GM18519 (cell line): ENCODE results near the gene SPON1.
A peak's percentile ranks its signal among the peaks of the same experiment; 100 is the strongest.
"Not testable (repeated sequence)": the region's sequence is repeated elsewhere in the genome, so short reads cannot be mapped to it uniquely, and the experiment has no call there.

Source experiments
- ATAC-seq: cut with Tn5 transposase; IDR thresholded peaks from one replicate; pipeline ENCODE4 v1.9.1; 2021; ENCODE audit warnings: mild to moderate bottlenecking, moderate library complexity; ENCODE audit not compliant: unreplicated experiment, low FRiP score

Gene SPON1

GRCh38 chr11:14112721-14113120 lies 150.2 kb downstream of the SPON1 start:
- no peak for ATAC-seq

- no peak for ATAC-seq
These were observed 151.7 kb downstream of the SPON1 start for GRCh38 chr11:14114269-14114668.

- no peak for ATAC-seq
These were observed 152.3 kb downstream of the SPON1 start for GRCh38 chr11:14114786-14115185.

GRCh38 chr11:14117632-14118031 lies 155.1 kb downstream of the SPON1 start:
- ATAC-seq: no peak

- no peak for ATAC-seq
These were observed 155.5 kb downstream of the SPON1 start for GRCh38 chr11:14118072-14118471.

GRCh38 chr11:14119357-14119756 lies 156.8 kb downstream of the SPON1 start:
- ATAC-seq: no peak

GRCh38 chr11:14124350-14124749 lies 161.8 kb downstream of the SPON1 start:
- ATAC-seq: no peak

- ATAC-seq: no peak
These were observed 162.4 kb downstream of the SPON1 start for GRCh38 chr11:14124886-14125285.

- ATAC-seq: no peak
These were observed 163.0 kb downstream of the SPON1 start for GRCh38 chr11:14125529-14125928.

GRCh38 chr11:14127679-14128078 lies 165.2 kb downstream of the SPON1 start:
- ATAC-seq: no peak

GRCh38 chr11:14132312-14132711 lies 169.8 kb downstream of the SPON1 start:
- no peak for ATAC-seq

- ATAC-seq: no peak
These were observed 170.9 kb downstream of the SPON1 start for GRCh38 chr11:14133381-14133780.

GRCh38 chr11:14136561-14136960 lies 174.0 kb downstream of the SPON1 start:
- no peak for ATAC-seq

- ATAC-seq: no peak
These were observed 174.8 kb downstream of the SPON1 start for GRCh38 chr11:14137284-14137683.

- ATAC-seq: no peak
These were observed 178.5 kb downstream of the SPON1 start for GRCh38 chr11:14140991-14141390.

- ATAC-seq: no peak
These were observed 179.2 kb downstream of the SPON1 start for GRCh38 chr11:14141676-14142075.

GRCh38 chr11:14144934-14145333 lies 182.4 kb downstream of the SPON1 start:
- peak; percentile 71 for ATAC-seq

- peak; percentile 60 for ATAC-seq
These were observed 186.2 kb downstream of the SPON1 start for GRCh38 chr11:14148653-14149273.

- ATAC-seq: no peak
These were observed 187.2 kb downstream of the SPON1 start for GRCh38 chr11:14149683-14150082.

- ATAC-seq: no peak
These were observed 188.4 kb downstream of the SPON1 start for GRCh38 chr11:14150878-14151277.

GRCh38 chr11:14154103-14154502 lies 191.6 kb downstream of the SPON1 start:
- ATAC-seq: not testable (repeated sequence)

- no peak for ATAC-seq
These were observed 195.9 kb downstream of the SPON1 start for GRCh38 chr11:14158393-14158792.

GRCh38 chr11:14163576-14163975 lies 201.1 kb downstream of the SPON1 start:
- ATAC-seq: no peak
